Right hindlimb (tissue), 1 donor: Measurements from ENCODE around the gene PSME3.
A peak's percentile ranks its signal among the peaks of the same experiment; 100 is the strongest.

Experiments used
- DNase-seq: peaks from one replicate; pipeline ENCODE4 v3.0.0-alpha.2; 2018

PSME3 gene

DNA sequence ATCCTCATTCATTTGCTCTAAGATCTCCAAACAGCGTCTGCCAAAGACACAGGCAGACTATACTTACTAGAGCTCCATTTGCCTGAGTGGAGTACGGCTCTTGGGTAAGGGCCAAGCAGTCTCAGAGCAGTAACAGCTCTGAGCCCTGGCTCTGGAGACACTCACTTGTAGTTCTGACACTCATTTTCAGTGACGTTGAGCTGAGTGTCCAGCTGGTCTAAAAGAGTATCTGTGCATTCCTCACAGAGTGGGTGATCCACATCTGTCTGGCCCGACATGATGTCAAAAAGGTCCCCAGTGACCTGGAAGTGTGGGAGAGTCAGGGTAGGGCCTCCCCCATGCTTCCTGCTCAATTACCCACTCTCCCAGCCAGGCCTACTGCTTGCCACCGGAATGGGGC lies 14.8 kb upstream of the PSME3 start:
- no peak for DNase-seq

DNA sequence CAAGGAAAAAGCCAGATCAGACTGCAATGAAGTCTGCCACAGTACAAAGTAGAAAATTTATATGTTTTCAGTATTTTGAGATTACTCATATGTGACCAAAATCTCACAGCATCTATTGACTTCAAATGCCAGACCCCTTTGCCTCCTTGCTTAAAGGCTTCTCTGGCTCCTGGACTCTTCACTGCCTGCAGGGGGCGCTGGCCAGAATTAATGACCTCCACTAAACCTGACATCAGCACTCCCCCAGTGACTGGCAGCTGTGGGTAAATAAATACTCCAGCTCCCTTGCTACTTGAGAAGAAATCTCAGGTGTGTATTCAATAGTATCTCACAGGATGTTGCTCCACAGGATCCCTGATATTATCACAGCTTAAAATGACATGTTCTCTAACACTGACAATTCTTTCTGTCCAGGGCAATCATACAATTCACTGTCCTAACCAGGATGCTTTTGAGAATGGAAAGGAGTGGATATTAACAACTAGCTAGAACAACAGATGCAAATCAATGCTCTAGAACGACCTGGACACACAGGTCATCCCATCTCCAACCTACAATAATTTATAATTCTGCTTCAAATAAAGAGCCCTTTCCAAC lies 13.2 kb upstream of the PSME3 start:
- no peak for DNase-seq

- no peak for DNase-seq
Measured at GRCh38 chr17:42821176-42821575, 12.0 kb upstream of the PSME3 start.

- no peak for DNase-seq
Measured at GRCh38 chr17:42827472-42827871, 5.7 kb upstream of the PSME3 start.

DNA sequence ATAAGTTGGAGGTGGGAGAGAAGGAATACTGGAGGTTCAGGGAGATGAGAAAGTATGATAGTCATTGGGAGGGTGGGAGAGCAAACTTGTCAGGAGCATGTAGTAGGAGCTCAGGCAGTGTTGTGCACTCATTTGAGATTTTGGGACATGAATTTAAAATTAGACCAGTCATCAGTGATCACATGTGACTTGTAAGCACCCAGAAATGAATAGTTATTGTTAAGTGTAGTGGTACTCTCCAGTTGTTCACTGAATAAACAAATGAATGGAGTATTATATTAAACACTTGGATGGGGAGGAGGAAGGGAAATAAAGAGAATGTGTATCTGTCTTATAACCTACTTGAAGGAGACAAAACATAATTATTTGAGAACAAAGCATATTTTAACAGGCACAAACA lies 2.2 kb upstream of the PSME3 start:
- no peak for DNase-seq

- DNase-seq = no peak
Measured at GRCh38 chr17:42832213-42832933, 824 bp upstream of the PSME3 start.

- no peak for DNase-seq
Measured at GRCh38 chr17:42833767-42834422, 698 bp downstream of the PSME3 start.

- DNase-seq = no peak
Measured at GRCh38 chr17:42835732-42836131, 2.5 kb downstream of the PSME3 start.

GRCh38 chr17:42841975-42842685 lies 8.9 kb downstream of the PSME3 start:
- DNase-seq = no peak

GRCh38 chr17:42843358-42843934 lies 10.2 kb downstream of the PSME3 start:
- DNase-seq = peak; percentile 45

GRCh38 chr17:42844271-42844670 lies 11.1 kb downstream of the PSME3 start, which contains the start of gene AOC2:
TSS of gene AOC2 (plus strand) at chr17:42844580. CDS start at chr17:42844627, 47 bp downstream.
- DNase-seq = no peak

DNA sequence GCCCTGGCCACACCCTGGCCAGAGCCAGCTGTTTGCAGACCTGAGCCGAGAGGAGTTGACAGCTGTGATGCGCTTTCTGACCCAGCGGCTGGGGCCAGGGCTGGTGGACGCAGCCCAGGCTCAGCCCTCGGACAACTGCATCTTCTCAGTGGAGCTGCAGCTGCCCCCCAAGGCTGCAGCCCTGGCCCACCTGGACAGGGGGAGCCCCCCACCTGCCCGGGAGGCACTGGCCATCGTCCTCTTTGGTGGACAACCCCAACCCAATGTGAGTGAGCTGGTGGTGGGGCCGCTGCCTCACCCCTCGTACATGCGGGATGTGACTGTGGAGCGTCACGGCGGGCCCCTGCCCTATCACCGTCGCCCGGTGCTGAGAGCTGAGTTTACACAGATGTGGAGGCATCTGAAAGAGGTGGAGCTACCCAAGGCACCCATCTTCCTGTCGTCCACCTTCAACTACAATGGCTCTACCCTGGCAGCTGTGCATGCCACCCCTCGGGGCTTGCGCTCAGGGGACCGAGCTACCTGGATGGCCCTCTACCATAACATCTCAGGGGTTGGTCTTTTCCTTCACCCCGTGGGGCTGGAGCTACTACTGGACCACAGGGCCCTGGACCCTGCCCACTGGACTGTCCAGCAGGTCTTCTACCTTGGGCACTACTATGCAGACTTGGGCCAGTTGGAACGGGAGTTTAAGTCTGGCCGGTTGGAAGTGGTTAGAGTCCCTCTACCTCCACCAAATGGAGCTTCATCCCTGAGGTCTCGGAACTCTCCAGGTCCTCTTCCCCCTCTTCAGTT lies 11.8 kb downstream of the PSME3 start:
- DNase-seq = no peak

- no peak for DNase-seq
Measured at GRCh38 chr17:42845556-42845917, 12.3 kb downstream of the PSME3 start.

- no peak for DNase-seq
Measured at GRCh38 chr17:42845918-42846593, 12.9 kb downstream of the PSME3 start.

DNA sequence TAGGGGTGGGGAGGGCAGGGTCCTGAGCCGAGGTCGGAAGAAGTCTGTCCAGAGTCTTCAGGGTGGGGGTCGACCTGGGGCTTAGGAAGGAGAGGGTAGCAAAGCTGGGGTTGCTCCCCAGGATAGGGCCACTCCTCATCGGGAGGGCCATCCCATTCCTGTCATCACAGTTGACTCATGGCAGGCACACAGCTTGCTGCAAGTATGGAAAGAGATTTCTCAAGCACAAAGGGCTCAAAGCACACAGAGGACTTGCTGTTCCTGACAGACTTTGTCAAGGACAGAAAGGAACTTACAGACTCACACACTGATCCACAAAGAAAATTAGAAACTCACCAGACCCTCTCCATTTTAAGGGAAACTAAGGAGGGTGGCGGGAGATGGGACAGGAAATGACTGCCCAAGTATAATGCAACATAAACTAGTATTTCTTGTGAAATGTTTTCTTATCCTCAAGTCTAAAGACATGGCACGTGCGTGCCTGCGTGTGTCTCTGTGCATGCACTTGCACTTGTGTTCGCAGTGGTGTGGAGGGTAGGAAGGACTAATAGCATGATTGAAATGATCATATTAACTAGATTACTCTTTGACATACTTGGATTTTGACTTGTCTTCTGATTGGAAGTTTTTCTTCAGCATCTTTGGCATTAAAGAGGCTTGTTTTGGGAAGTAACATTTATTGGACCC lies 13.5 kb downstream of the PSME3 start:
- DNase-seq = no peak

DNA sequence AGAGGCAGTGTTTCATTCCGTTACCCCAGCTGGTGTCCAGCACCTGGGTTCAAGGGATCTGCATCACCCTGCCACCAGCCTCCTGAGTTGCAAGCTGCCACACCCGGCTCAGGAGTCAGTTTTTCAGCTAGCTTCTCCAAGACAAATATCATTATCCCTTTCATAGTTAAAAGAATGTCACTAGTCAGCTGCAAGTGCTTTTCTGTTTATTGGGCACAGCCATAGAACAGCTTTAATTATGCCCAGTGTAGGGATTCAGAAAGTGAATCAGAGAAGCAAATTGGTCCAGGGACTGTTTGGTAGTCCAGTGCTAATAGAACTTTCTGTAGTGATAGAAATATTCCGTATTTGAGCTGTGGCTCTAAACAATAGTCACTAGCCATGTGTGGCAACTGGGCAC lies 14.9 kb downstream of the PSME3 start:
- DNase-seq = no peak

DNA sequence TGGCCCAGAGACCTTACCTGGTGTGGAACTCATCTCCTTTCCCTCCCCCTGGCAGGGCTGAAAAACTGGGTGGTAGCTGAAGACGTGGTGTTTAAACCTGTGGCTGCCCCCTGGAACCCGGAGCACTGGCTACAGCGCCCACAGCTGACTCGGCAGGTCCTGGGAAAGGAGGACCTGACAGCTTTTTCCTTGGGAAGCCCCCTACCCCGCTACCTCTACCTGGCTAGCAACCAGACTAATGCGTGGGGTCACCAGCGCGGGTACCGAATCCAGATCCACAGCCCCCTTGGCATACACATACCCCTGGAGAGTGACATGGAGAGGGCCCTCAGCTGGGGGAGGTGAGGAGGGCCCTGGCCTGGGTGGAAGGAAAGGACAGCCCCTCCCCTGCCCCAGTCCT lies 15.8 kb downstream of the PSME3 start:
- no peak for DNase-seq

DNA sequence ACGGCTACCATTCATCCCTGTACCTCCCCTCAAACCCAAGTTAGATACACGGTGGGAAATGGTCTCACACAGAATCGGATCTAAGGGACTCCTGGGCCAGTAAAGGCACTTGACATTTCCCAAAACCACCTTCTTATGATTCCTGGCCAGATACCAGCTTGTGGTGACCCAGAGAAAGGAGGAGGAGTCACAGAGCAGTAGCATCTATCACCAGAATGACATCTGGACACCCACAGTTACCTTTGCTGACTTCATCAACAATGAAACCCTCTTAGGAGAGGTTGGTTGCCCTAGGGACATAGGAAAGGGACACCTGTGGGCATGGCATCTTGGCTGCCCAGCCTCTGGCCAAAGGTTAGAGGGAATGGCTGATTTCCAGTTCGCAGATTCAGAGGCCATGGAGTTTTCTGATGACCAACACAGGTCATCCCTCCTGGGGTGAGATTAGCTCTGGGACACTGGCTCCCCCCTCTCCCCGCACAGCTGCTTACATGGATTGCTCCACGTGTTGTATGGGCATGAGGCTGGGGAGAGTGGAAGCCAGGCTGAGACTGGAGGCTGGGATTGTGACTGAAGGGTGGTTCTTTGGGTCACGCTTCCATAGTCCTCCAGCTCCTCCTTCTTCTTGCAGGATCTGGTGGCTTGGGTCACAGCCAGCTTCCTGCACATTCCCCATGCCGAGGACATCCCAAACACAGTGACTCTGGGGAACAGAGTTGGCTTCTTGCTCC lies 16.4 kb downstream of the PSME3 start:
- no peak for DNase-seq

GRCh38 chr17:42850954-42851353 lies 17.8 kb downstream of the PSME3 start, which contains the start of gene AOC3:
TSS of gene AOC3 (plus strand) at chr17:42851199. CDS start at chr17:42851344, 145 bp downstream.
- DNase-seq = peak; percentile 46
